CD4-positive, alpha-beta memory T cell (primary cell): ENCODE measurements around the gene TRIM51. TPM values are rescaled to one million over a fixed set of nuclear protein-coding genes. Genes with fewer than 3 reads are reported as not detected.
A peak's percentile ranks its signal among the peaks of the same experiment; 100 is the strongest.
"Not testable (repeated sequence)": the region's sequence is repeated elsewhere in the genome, so short reads cannot be mapped to it uniquely, and the experiment has no call there.

Experiments used
- CTCF ChIA-PET: fragments of 350-600 bp; sonication (Branson Sonifier 250); formaldehyde crosslinking; loops from one replicate; lab custom pipeline; 2021; ENCODE audit warnings: inconsistent platforms; ENCODE audit not compliant: partially characterized antibody; lab: Charles Lee
- POLR2A ChIA-PET: fragments of 350-600 bp; sonication (Branson Sonifier 250); formaldehyde crosslinking; loops from one replicate; lab custom pipeline; 2021; ENCODE audit not compliant: partially characterized antibody; lab: Charles Lee
- DNase-seq, 5 donors: peaks; one replicate each; pipeline versions ENCODE4 v3.0.0 to v3.0.0-alpha.2; 2020 to 2022; ENCODE audit warnings: mixed read lengths in 1 of 5
- H3K27ac ChIP-seq: one replicate; pipeline ENCODE4 v1.7.0; 2013; ENCODE audit warnings: low read depth, low read length
- H3K27me3 ChIP-seq: 2 replicates; pipeline ENCODE4 v1.7.0; 2013; ENCODE audit warnings: mild to moderate bottlenecking, low read length, moderate library complexity; ENCODE audit not compliant: insufficient read depth
- H3K36me3 ChIP-seq: 2 replicates; pipeline ENCODE4 v1.7.0; 2013; ENCODE audit warnings: mild to moderate bottlenecking, low read length, moderate library complexity; ENCODE audit not compliant: insufficient read depth
- H3K4me1 ChIP-seq: 2 replicates; pipeline ENCODE4 v1.7.0; 2013; ENCODE audit warnings: mild to moderate bottlenecking, low read length, moderate library complexity; ENCODE audit not compliant: insufficient read depth
- H3K4me3 ChIP-seq, 2 donors: one replicate each; pipeline ENCODE4 v1.7.0; 2013; ENCODE audit warnings: low read length in 2 of 2, mild to moderate bottlenecking in 1 of 2
- H3K9me3 ChIP-seq, 2 donors: one replicate each; pipeline ENCODE4 v1.7.0; 2013; ENCODE audit warnings: low read length in 2 of 2, control low read depth in 1 of 2; ENCODE audit not compliant: control insufficient read depth in 1 of 2
- H3K27ac Mint-ChIP-seq, 7 donors: one replicate each; pipeline ENCODE4 v1.8.0; 2020 to 2021; ENCODE audit warnings: mixed read lengths in 7 of 7, mild to moderate bottlenecking in 6 of 7, inconsistent platforms in 3 of 7, moderate library complexity in 3 of 7
- H3K27me3 Mint-ChIP-seq, 2 donors: one replicate each; pipeline ENCODE4 v1.8.0; 2020 to 2021; ENCODE audit warnings: mixed read lengths in 2 of 2
- H3K36me3 Mint-ChIP-seq, 2 donors: one replicate each; pipeline ENCODE4 v1.8.0; 2020 to 2021; ENCODE audit warnings: mixed read lengths in 2 of 2, inconsistent platforms in 1 of 2, mild to moderate bottlenecking in 1 of 2
- H3K4me1 Mint-ChIP-seq, 4 donors: one replicate each; pipeline ENCODE4 v1.8.0; 2020 to 2021; ENCODE audit warnings: mixed read lengths in 4 of 4, mild to moderate bottlenecking in 1 of 4
- H3K4me3 Mint-ChIP-seq, 8 donors: one replicate each; pipeline ENCODE4 v1.8.0; 2020 to 2021; ENCODE audit warnings: mixed read lengths in 8 of 8, mild to moderate bottlenecking in 7 of 8, moderate library complexity in 6 of 8, inconsistent platforms in 3 of 8
- H3K9me3 Mint-ChIP-seq, 8 donors: one replicate each; pipeline ENCODE4 v1.8.0; 2020 to 2021; ENCODE audit warnings: mixed read lengths in 8 of 8, mild to moderate bottlenecking in 5 of 8, inconsistent platforms in 3 of 8, moderate library complexity in 1 of 8
- intact Hi-C: fragments of 100-400 bp; cut with micrococcal nuclease; formaldehyde crosslinking; loops from one replicate; pipeline ENCODE4 v1.15.1; 2023
- polyA plus RNA-seq, 2 donors: library from polyadenylated mRNA; unstranded; fragments of 300-500 nt; fragmentation: Illumina TruSeq; gene quantifications; one replicate each; pipeline ENCODE4 v1.2.3, GENCODE V29; 2021
- total RNA-seq, 2 experiments: library from RNA; stranded (reverse); gene quantifications; one replicate each; pipeline ENCODE4 v1.2.3, GENCODE V29; 2021

Gene TRIM51, protein sequence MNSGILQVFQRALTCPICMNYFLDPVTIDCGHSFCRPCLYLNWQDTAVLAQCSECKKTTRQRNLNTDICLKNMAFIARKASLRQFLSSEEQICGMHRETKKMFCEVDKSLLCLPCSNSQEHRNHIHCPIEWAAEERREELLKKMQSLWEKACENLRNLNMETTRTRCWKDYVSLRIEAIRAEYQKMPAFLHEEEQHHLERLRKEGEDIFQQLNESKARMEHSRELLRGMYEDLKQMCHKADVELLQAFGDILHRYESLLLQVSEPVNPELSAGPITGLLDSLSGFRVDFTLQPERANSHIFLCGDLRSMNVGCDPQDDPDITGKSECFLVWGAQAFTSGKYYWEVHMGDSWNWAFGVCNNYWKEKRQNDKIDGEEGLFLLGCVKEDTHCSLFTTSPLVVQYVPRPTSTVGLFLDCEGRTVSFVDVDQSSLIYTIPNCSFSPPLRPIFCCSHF
- not detected for total RNA-seq
- not detected for polyA plus RNA-seq

DNA sequence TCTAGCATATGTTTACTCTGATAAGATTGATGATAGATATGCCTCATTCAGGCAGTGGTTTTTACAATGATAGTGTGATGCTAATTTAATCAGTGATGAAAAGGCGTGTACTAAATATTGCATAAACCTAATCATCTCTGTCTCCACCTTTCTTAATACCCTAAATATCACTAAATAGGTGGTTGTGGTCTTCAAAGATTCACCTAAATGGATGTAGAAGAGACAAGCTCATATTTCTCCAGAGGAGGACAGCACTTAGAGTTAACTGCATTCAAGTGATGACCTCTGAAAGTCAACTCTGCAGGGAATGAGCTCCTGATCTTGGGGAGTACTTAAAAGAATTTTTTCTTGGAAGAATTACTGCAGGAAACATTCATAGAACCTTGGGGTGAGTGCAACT lies at the start of gene TRIM51:
Gene TRIM51 (plus strand): TSS at position 301 of the 400 bp plus-strand sequence. CDS start 2,132 bp downstream, outside the sequence.
- POLR2A ChIA-PET, result not testable (repeated sequence)

DNA sequence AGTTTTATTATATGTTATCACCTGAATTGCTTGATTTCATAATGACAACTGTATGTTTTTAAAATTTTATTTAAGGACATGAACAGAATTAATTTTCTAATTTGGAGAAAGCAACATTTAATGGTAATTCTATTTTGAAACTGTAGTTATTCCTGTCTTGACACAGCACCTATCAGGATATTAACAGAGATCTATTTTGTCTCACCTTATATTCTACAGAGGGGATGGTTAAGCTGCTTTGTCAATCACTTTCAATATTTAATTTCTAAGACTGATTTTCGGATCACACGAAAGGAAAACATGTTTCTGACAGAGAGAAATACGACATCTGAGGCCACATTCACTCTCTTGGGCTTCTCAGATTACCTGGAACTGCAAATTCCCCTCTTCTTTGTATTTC lies 44.6 kb upstream of the TRIM51 start, which contains the start of gene OR5D16:
Gene OR5D16 (plus strand): TSS at position 301 of the 400 bp plus-strand sequence. CDS start 0 bp downstream, at position 301.
- intact Hi-C loops, result no loop called here
- peak within 1 kb of the TSS in 1 of 7 donors; percentile 22 for H3K27ac Mint-ChIP-seq
- no peaks in the 10 kb centered on the region for H3K4me1 ChIP-seq
- ChIA-PET CTCF (no interaction called here), POLR2A (no interaction called here)
- H3K27ac ChIP-seq, result no peak within 1 kb of the TSS
- H3K36me3 ChIP-seq, result no peaks in the 10 kb centered on the region
- peaks cover 2 to 26% (median 18%) of the 10 kb centered on the region in 8 donors for H3K9me3 Mint-ChIP-seq
- H3K36me3 Mint-ChIP-seq, result no peaks in the 10 kb centered on the region
- no peaks in the 10 kb centered on the region for H3K4me1 Mint-ChIP-seq
- no peaks in the 10 kb centered on the region for H3K27me3 Mint-ChIP-seq
- H3K4me3 Mint-ChIP-seq, result no peak within 1 kb of the TSS
- no peak within 1 kb of the TSS for H3K4me3 ChIP-seq
- no peaks in the 10 kb centered on the region for H3K27me3 ChIP-seq
- DNase-seq, result no peak
- H3K9me3 ChIP-seq, result no peaks in the 10 kb centered on the region

More for the DNA sequence above, at the start of gene TRIM51:
- H3K36me3 Mint-ChIP-seq, H3K4me1 Mint-ChIP-seq, H3K4me1 ChIP-seq, H3K27ac Mint-ChIP-seq, CTCF ChIA-PET, DNase-seq, H3K4me3 ChIP-seq, H3K36me3 ChIP-seq, H3K4me3 Mint-ChIP-seq, H3K27ac ChIP-seq, H3K27me3 Mint-ChIP-seq, H3K9me3 ChIP-seq, intact Hi-C loops, H3K27me3 ChIP-seq: not testable (repeated sequence)
- H3K9me3 Mint-ChIP-seq, result peaks cover 0 to 17% (median 5%) of the 10 kb centered on the region in 8 donors

DNA sequence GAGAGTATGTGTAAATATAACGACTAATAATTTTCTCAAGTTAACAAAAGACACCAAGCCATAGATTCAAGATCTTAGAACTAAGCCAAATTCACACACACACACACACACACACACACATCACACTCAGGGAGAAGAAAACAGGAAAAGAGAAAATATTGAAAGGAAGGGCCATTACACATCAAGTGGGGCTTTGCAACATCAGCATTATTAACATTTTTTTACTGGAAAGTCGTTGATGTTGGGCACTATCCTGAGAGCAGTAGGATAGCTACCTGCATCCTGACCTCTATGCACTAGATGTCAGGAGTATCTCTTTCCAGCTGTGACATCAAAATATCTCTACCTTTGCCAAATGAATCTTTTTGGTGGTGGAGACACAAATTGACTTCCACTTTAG lies 35.6 kb upstream of the TRIM51 start:
- no peaks in the 10 kb centered on the region for H3K36me3 ChIP-seq
- DNase-seq, result no peak
- no peaks in the 10 kb centered on the region for H3K4me1 Mint-ChIP-seq
- H3K36me3 Mint-ChIP-seq, result no peaks in the 10 kb centered on the region
- no peak overlapping the region for H3K27ac ChIP-seq
- no peak overlapping the region for H3K4me3 Mint-ChIP-seq
- H3K9me3 Mint-ChIP-seq, result peaks cover 0 to 21% (median 11%) of the 10 kb centered on the region in 8 donors
- intact Hi-C loops, result no loop called here
- ChIA-PET POLR2A (no interaction called here), CTCF (no interaction called here)
- no peaks in the 10 kb centered on the region for H3K9me3 ChIP-seq
- no peaks in the 10 kb centered on the region for H3K27me3 ChIP-seq
- H3K27me3 Mint-ChIP-seq, result no peaks in the 10 kb centered on the region
- no peak overlapping the region for H3K27ac Mint-ChIP-seq
- H3K4me1 ChIP-seq, result no peaks in the 10 kb centered on the region
- no peak overlapping the region for H3K4me3 ChIP-seq

DNA sequence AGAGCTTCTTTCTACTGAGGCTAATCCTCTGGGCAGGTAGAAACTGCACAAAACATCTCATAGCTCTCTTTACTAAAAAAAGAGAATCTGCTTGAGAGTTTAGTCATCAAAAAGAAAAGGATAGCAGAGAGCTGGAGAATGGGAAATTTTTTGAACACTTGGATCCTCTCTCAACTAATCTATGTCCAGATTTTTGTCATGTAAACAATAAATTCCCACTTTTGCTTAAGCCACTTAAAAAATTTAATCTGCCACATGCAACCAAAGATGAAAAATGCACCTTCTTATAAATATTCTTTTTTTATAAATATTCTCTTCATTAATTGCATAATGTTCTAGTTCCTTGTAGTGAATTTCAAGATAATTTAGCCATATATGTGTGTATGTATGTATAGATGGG lies 34.1 kb upstream of the TRIM51 start:
- Mint-ChIP-seq H3K4me1 (no peaks in the 10 kb centered on the region), H3K27me3 (no peaks in the 10 kb centered on the region), H3K9me3 (peaks cover 2 to 26% (median 11%) of the 10 kb centered on the region in 8 donors), H3K27ac (no peak overlapping the region), H3K36me3 (no peaks in the 10 kb centered on the region), H3K4me3 (no peak overlapping the region)
- Histone ChIP-seq H3K9me3 (no peaks in the 10 kb centered on the region), H3K4me1 (no peaks in the 10 kb centered on the region), H3K36me3 (no peaks in the 10 kb centered on the region), H3K4me3 (no peak overlapping the region), H3K27ac (no peak overlapping the region), H3K27me3 (no peaks in the 10 kb centered on the region)
- DNase-seq, result no peak
- ChIA-PET POLR2A (no interaction called here), CTCF (no interaction called here)
- intact Hi-C loops, result no loop called here

DNA sequence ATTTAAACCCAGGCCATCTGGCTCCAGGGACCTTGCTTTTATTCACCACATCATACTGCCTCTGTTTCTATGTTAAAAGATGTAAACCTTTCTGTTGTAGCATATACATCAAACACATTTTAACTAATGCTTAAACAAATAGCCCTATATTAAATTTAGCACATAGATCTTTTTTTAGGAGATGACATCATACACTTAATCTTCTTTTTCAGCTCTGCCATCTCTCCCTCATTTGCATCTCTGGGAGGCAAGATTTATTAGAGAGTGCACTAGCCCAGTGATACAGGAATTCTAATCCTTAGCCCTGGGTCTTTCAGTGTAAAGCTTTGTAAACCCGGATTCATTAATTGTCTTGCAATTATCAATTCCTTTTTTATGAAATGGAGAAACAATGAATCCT lies 31.0 kb upstream of the TRIM51 start:
- Mint-ChIP-seq H3K36me3 (no peaks in the 10 kb centered on the region), H3K4me3 (no peak overlapping the region), H3K27me3 (no peaks in the 10 kb centered on the region), H3K4me1 (no peaks in the 10 kb centered on the region), H3K27ac (no peak overlapping the region), H3K9me3 (peaks cover 1 to 20% (median 8%) of the 10 kb centered on the region in 8 donors)
- ChIA-PET POLR2A (no interaction called here), CTCF (no interaction called here)
- H3K9me3 ChIP-seq, result no peaks in the 10 kb centered on the region
- H3K4me3 ChIP-seq, result no peak overlapping the region
- no peaks in the 10 kb centered on the region for H3K4me1 ChIP-seq
- no peak overlapping the region for H3K27ac ChIP-seq
- intact Hi-C loops, result no loop called here
- no peaks in the 10 kb centered on the region for H3K36me3 ChIP-seq
- no peaks in the 10 kb centered on the region for H3K27me3 ChIP-seq
- no peak for DNase-seq

DNA sequence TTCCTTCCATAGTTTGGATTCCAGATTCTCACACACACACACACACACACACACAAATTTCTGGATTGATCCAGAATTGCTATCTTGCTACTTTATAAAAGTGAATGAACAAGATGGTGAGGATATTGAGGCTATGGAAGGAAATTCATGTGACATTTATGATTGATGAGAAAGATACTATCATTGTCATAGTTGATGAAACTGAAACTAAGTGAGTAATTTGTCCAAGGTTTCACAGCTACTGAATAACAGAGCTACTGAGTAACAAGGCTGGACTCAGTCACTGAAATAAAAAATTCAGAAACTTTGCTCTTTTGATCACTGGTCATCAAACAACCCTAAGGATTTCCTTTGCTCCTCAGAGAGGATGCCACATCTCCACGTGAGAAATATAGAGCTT lies 28.4 kb upstream of the TRIM51 start:
- Histone ChIP-seq H3K9me3 (no peaks in the 10 kb centered on the region), H3K27me3 (no peaks in the 10 kb centered on the region), H3K4me1 (no peaks in the 10 kb centered on the region), H3K27ac (no peak overlapping the region), H3K36me3 (no peaks in the 10 kb centered on the region), H3K4me3 (no peak overlapping the region)
- no peak for DNase-seq
- Mint-ChIP-seq H3K9me3 (peaks cover 2 to 22% (median 11%) of the 10 kb centered on the region in 8 donors), H3K36me3 (no peaks in the 10 kb centered on the region), H3K27ac (no peak overlapping the region), H3K4me1 (no peaks in the 10 kb centered on the region), H3K4me3 (no peak overlapping the region), H3K27me3 (no peaks in the 10 kb centered on the region)
- intact Hi-C loops, result no loop called here
- POLR2A ChIA-PET, result no interaction called here
- CTCF ChIA-PET, result no interaction called here

DNA sequence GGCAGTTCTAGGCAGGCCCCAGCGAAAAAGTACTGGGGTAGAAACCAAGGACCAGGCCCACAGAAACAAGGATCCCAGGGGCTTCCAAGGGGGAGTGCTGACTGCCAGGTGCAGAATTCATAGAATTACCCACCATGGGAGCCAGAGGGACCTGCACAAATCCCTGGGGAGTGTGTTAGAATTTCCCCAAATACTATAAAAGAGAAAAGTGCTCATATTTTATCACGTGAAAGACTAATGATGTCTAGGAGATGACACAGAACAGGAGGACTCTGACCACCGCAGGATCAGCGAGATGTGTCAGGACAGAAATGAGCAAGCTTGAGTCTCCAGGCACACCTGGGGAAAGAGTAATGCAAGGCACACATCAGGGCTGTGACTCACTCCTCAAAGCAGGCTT lies 15.7 kb upstream of the TRIM51 start:
- H3K4me1 Mint-ChIP-seq, POLR2A ChIA-PET, DNase-seq, H3K27me3 Mint-ChIP-seq, H3K4me1 ChIP-seq, H3K27ac ChIP-seq, H3K36me3 Mint-ChIP-seq, H3K9me3 ChIP-seq, H3K27ac Mint-ChIP-seq, H3K27me3 ChIP-seq, H3K4me3 ChIP-seq, H3K36me3 ChIP-seq, H3K4me3 Mint-ChIP-seq, intact Hi-C loops, CTCF ChIA-PET: not testable (repeated sequence)
- H3K9me3 Mint-ChIP-seq, result peaks cover 0 to 46% (median 14%) of the 10 kb centered on the region in 8 donors
